HUES64 (cell line): ENCODE measurements around the gene FLOT2.
"Not testable (repeated sequence)": the region's sequence is repeated elsewhere in the genome, so short reads cannot be mapped to it uniquely, and the experiment has no call there.

ENCODE experiments used
- H3K27ac ChIP-seq: 2 replicates; pipeline ENCODE4 v1.7.0; 2013; ENCODE audit warnings: low read depth, low read length, inconsistent platforms
- H3K27me3 ChIP-seq: 2 replicates; pipeline ENCODE4 v1.6.1; 2013; ENCODE audit warnings: mild to moderate bottlenecking, low read length; ENCODE audit not compliant: insufficient read depth
- H3K36me3 ChIP-seq: 2 replicates; pipeline ENCODE4 v1.6.1; 2013; ENCODE audit warnings: mild to moderate bottlenecking, low read length; ENCODE audit not compliant: insufficient read depth
- H3K4me1 ChIP-seq: 2 replicates; pipeline ENCODE4 v1.6.1; 2013; ENCODE audit warnings: mild to moderate bottlenecking, low read length, moderate library complexity; ENCODE audit not compliant: insufficient read depth
- H3K4me3 ChIP-seq: 2 replicates; pipeline ENCODE4 v1.5.1; 2013; ENCODE audit warnings: mild to moderate bottlenecking, low read length, moderate library complexity
- H3K9ac ChIP-seq: 2 replicates; pipeline ENCODE4 v1.6.1; 2013; ENCODE audit warnings: mild to moderate bottlenecking, low read depth, low read length
- H3K9me3 ChIP-seq: 2 replicates; pipeline ENCODE4 v1.6.1; 2013; ENCODE audit warnings: low read depth, low read length; ENCODE audit not compliant: insufficient read depth
- WGBS: fragments of 150-250, 120-280 bp; methylation state at CpG from one replicate; pipeline ENCODE4 v1.1.7; 2013; ENCODE audit warnings: missing lambda C conversion rate; 5-methylcytosine and 5-hydroxymethylcytosine counted together

The FLOT2 gene

GRCh38 chr17:28856028-28856574, 41.4 kb downstream of the FLOT2 start:
- H3K27me3 ChIP-seq = no peaks in the 10 kb centered on the region
- no peak overlapping the region for H3K9ac ChIP-seq
- H3K9me3 ChIP-seq = no peaks in the 10 kb centered on the region
- no peak overlapping the region for H3K27ac ChIP-seq
- H3K4me1 ChIP-seq = no peaks in the 10 kb centered on the region
- H3K36me3 ChIP-seq = peaks cover 33% of the 10 kb centered on the region
- 94% methylated on average over 5 of the region's 5 CpGs for WGBS
- H3K4me3 ChIP-seq = peak overlapping the region; percentile 74

DNA sequence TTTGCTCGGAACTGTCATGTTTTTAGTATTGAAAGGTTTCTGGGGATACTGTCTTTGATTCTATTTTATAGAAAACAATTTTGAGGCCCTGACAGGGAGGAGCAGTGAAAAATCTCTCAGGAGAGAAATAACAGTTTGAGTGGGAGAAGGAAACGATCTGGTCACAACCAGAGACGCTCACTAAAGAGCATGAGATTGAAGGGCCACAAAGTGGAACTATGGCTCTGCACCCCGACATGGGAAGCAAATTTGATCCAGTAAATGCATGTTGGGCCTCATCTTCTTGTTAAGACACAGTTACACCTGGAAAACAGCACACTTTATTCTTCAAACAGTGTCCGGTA, 42.2 kb downstream of the FLOT2 start:
- WGBS = 19% methylated on average over 5 of the region's 5 CpGs
- Histone ChIP-seq H3K36me3 (peaks cover 28% of the 10 kb centered on the region), H3K9ac (peak overlapping the region; percentile 79), H3K4me3 (peak overlapping the region; percentile 74), H3K27ac (peak overlapping the region; percentile 63; the same call in 1 of the 2 replicates), H3K9me3 (no peaks in the 10 kb centered on the region), H3K4me1 (no peaks in the 10 kb centered on the region), H3K27me3 (no peaks in the 10 kb centered on the region)

DNA sequence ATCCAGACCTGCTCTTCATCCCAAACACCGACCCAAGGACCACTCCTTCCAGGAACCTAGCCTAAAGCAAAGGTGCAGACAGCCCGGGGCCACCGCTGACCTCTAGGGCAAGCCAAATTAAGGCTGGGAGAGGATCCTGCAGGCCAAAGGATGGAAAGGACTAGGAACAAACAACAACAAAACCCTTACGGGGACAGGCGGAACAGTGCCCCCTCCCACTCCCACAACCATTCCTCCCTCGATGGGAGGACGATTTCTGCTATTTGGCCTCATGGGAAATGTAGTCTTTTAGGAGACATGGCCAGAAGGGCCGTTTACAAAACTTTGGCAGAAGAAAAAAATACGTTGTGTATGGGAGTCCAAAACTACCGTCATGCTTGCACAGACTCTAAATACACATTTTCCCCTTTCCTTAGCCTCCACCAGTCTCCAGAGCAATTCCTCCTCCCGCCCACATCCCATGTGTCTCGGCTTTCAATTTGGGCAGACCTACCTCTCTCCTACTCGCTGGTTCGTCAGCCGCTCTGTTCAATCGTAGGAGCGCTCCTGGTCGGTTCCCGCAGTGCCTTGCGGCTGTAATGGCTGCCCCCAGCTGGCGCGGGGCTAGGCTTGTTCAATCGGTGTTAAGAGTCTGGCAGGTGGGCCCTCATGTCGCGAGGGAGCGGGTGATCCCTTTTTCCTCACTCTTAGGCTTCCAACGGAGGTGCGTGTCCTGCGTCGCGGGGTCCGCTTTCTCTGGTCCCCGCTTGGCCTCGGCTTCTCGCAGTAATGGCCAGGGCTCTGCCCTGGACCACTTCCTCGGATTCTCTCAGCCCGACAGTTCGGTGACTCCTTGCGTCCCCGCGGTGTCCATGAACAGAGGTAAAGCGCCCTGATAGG, 42.8 kb downstream of the FLOT2 start, which contains the start of gene ERAL1:
Gene ERAL1, plus strand, starts transcription at position 560 of the 879 bp plus-strand sequence. Its CDS starts 19 bp downstream, at position 579.
- Histone ChIP-seq H3K4me3 (peak within 1 kb of the TSS; percentile 74), H3K9ac (peak within 1 kb of the TSS; percentile 79), H3K36me3 (peaks cover 26% of the 10 kb centered on the region), H3K9me3 (no peaks in the 10 kb centered on the region), H3K4me1 (no peaks in the 10 kb centered on the region), H3K27me3 (no peaks in the 10 kb centered on the region), H3K27ac (peak within 1 kb of the TSS; percentile 63; the same call in 1 of the 2 replicates)
- WGBS = 1% methylated on average over 42 of the region's 42 CpGs

GRCh38 chr17:28853295-28853694, 44.2 kb downstream of the FLOT2 start:
- WGBS = 98% methylated on average over 2 of the region's 2 CpGs
- no peak overlapping the region for H3K9ac ChIP-seq
- H3K9me3 ChIP-seq = no peaks in the 10 kb centered on the region
- no peaks in the 10 kb centered on the region for H3K27me3 ChIP-seq
- peaks cover 15% of the 10 kb centered on the region for H3K36me3 ChIP-seq
- H3K4me3 ChIP-seq = no peak overlapping the region
- no peaks in the 10 kb centered on the region for H3K4me1 ChIP-seq
- no peak overlapping the region for H3K27ac ChIP-seq

DNA sequence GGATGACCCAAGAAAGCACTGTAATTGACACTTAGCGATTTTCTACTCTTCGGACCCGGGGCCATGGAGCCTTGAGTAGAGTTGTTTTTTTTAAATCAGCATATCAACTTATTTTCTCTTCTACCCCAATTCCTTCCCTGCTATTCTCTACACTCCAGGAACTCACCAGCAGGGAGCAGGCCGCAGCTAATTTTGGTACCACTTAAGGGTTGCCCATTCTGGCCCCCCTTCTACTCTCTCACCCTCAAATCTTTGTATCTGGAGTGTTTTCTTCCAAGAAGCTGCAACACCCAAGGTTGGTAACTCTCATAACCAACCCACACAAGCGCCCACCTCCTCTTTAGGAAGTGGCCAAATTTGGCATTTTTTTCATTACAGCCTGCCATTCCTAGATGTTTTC, 48.3 kb downstream of the FLOT2 start:
- no peaks in the 10 kb centered on the region for H3K27me3 ChIP-seq
- H3K4me1 ChIP-seq = no peaks in the 10 kb centered on the region
- H3K27ac ChIP-seq = no peak overlapping the region
- WGBS = 97% methylated on average over 4 of the region's 5 CpGs
- H3K9me3 ChIP-seq = no peaks in the 10 kb centered on the region
- H3K4me3 ChIP-seq = no peak overlapping the region
- no peaks in the 10 kb centered on the region for H3K36me3 ChIP-seq
- H3K9ac ChIP-seq = no peak overlapping the region

DNA sequence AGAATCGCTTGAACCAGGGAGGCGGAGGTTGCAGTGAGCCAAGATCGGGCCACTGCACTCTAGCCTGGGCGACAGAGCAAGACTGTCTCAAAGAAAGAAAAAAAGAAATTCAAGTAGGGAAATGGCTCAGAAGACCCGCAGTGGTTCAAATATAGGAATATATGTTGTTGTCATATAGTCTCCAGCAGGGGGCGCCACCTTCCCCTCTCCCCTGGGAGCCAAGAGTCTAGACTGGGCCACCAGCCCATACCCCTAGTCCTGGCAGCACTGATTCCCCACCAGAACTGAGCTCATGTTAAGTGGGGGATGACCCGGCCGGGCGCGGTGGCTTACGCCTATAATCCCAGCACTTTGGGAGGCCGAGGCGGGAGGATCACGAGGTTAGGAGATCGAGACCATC, 48.9 kb downstream of the FLOT2 start:
- H3K4me1 ChIP-seq, H3K9ac ChIP-seq, H3K27ac ChIP-seq, H3K36me3 ChIP-seq, H3K4me3 ChIP-seq, H3K9me3 ChIP-seq, H3K27me3 ChIP-seq: not testable (repeated sequence)
- WGBS = 88% methylated on average over 15 of the region's 15 CpGs

DNA sequence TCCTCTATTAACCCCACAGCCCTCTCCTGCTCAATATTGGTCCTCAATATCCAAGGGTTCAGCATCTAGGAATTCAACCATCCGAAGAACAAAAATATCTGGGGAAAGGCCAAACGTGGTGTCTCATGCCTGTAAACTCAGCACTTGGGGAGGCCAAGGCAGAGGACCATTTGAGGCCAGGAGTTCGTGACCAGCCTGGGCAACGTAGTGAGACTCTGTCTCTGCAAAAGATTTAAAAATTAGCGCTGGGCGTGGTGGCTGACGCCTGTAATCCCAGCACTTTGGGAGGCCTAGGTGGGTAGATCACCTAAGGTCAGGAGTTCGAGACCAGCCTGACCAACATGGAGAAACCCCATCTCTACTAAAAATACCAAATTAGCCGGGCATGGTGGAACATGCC, 50.8 kb downstream of the FLOT2 start:
- not testable (repeated sequence) for H3K9ac ChIP-seq, H3K4me1 ChIP-seq, H3K4me3 ChIP-seq, H3K9me3 ChIP-seq, H3K27ac ChIP-seq, H3K27me3 ChIP-seq, H3K36me3 ChIP-seq
- 95% methylated on average over 9 of the region's 9 CpGs for WGBS

GRCh38 chr17:28846231-28846630, 51.3 kb downstream of the FLOT2 start:
- H3K9me3 ChIP-seq = no peaks in the 10 kb centered on the region
- 97% methylated on average over 10 of the region's 10 CpGs for WGBS
- H3K27me3 ChIP-seq = no peaks in the 10 kb centered on the region
- no peak overlapping the region for H3K9ac ChIP-seq
- H3K4me1 ChIP-seq = no peaks in the 10 kb centered on the region
- no peak overlapping the region for H3K4me3 ChIP-seq
- H3K36me3 ChIP-seq = no peaks in the 10 kb centered on the region
- H3K27ac ChIP-seq = no peak overlapping the region

DNA sequence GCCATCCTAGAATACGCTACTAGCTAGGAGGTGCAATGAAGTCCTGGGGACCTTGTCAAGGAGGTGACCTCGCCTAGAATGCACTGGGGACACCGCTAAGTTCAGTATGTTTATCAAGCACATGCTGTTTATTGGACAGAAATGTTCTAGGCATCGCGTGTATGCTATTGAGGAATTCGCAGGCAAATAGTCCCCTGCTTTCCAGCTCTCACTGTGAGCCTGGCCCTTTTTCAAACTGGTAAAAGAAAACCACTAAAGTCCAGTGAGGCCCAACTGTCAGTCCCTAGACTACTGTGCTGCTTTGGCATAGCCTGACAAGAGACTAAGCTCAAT, 53.8 kb downstream of the FLOT2 start:
- H3K27ac ChIP-seq = no peak overlapping the region

GRCh38 chr17:28842282-28843012, 55.1 kb downstream of the FLOT2 start, which contains the start of gene FAM222B:
TSS of gene FAM222B (minus strand) at chr17:28842790. CDS start at chr17:28766667, 76,123 bp downstream.
- Histone ChIP-seq H3K36me3 (no peaks in the 10 kb centered on the region), H3K9me3 (no peaks in the 10 kb centered on the region), H3K27ac (peak within 1 kb of the TSS; percentile 45), H3K4me1 (no peaks in the 10 kb centered on the region), H3K9ac (peak within 1 kb of the TSS; percentile 83), H3K4me3 (peak within 1 kb of the TSS; percentile 91), H3K27me3 (no peaks in the 10 kb centered on the region)
- under 1% methylated on average over 44 of the region's 44 CpGs for WGBS

More for the DNA sequence above, 53.8 kb downstream of the FLOT2 start:
- Histone ChIP-seq H3K4me1 (no peaks in the 10 kb centered on the region), H3K9me3 (no peaks in the 10 kb centered on the region), H3K36me3 (no peaks in the 10 kb centered on the region), H3K4me3 (no peak overlapping the region), H3K9ac (no peak overlapping the region), H3K27me3 (no peaks in the 10 kb centered on the region)
- 93% methylated on average over 6 of the region's 6 CpGs for WGBS

DNA sequence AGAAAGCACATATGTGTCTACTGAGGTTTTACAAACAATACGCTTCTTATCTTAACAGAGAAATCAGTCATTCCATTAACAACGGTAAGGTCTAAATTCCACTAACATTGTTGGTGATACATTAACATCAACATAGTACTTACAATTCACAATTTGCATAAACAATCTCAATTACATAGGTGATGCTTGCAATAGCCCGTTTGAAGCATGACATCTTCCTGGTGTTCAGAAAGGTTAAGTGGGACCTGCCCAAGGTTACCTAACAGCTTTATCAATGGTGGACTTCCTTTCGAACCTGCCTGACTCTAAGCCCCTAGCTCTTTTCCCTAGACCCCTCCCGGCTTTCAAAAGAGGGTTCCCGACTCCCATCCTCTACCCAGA, 55.6 kb downstream of the FLOT2 start:
- WGBS = 16% methylated on average over 6 of the region's 6 CpGs

More for the DNA sequence above, 55.6 kb downstream of the FLOT2 start:
- Histone ChIP-seq H3K27ac (peak overlapping the region; percentile 45), H3K9me3 (no peaks in the 10 kb centered on the region), H3K4me3 (peak overlapping the region; percentile 91), H3K36me3 (no peaks in the 10 kb centered on the region), H3K4me1 (no peaks in the 10 kb centered on the region), H3K27me3 (no peaks in the 10 kb centered on the region), H3K9ac (peak overlapping the region; percentile 83)
